SH-SY5Y (cell line): Measurements from ENCODE around the gene FBXO38.

Experiments
- GATA2 ChIP-seq: IDR thresholded peaks from 2 replicates; pipeline ENCODE4 v1.6.1; 2011; ENCODE audit warnings: mild to moderate bottlenecking, low read depth, low read length
- GATA3 ChIP-seq: IDR thresholded peaks from 2 replicates; pipeline ENCODE4 v1.6.1; 2011; ENCODE audit warnings: low read depth, mild to moderate bottlenecking, low read length, moderate library complexity

DNA sequence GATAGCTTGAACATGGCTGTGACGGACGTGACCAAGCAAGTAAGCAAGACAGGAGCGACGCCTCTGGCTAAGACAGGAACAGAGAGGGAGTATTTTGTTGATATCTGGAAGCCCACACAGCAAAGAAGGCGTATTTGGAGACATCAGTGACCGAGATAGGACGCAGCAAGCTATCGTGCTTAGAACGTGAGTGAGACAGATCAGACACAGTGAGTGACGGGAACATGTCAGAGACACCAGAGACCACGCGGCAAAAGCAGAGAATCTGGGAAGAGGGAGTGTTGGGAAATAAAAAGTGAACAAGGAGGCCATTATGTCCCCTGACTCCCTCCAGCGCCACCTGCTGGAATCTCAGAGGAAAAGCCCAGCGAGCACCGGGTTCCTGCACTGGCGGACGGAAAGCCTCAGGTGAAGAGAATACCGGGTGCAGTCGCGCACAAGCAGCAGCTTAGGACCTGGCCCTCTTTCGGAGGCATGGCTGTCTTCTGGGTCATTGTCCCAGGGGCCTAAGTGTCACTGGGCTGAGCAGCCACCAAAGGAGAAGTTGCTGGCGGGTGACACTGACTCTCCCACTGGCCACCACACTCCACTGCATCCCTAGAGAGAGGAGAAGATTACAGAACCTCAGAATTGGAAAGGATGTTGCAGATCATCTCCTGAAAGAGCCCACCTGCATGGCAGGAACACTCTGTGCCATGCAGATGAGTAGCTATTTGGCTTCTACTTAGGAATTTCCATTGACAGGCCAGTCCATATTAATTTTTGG is 99.1 kb downstream of the FBXO38 start:
- TF ChIP-seq GATA2: no peak
- TF ChIP-seq GATA3: no peak
